Suprapubic skin (tissue), 4 donors: ENCODE results near the gene RAB27A. TPM values are rescaled to one million over a fixed set of nuclear protein-coding genes. Genes with fewer than 3 reads are reported as not detected.
A peak's percentile ranks its signal among the peaks of the same experiment; 100 is the strongest.

Experiments used
- DNase-seq, 2 donors: peaks; one replicate each; pipeline ENCODE4 v3.0.0-alpha.2; 2019; ENCODE audit warnings: low spot score in 2 of 2
- H3K27ac ChIP-seq: fragments of 200-600 bp; sonication (generic); one replicate; pipeline ENCODE4 v1.5.1; 2019
- H3K27me3 ChIP-seq: fragments of 200-600 bp; sonication (generic); one replicate; pipeline ENCODE4 v1.5.1; 2019
- H3K36me3 ChIP-seq: fragments of 200-600 bp; sonication (generic); one replicate; pipeline ENCODE4 v1.5.1; 2019
- H3K4me1 ChIP-seq: fragments of 200-600 bp; sonication (generic); one replicate; pipeline ENCODE4 v1.5.1; 2019
- H3K4me3 ChIP-seq: fragments of 200-600 bp; sonication (generic); one replicate; pipeline ENCODE4 v1.5.1; 2019; ENCODE audit warnings: mild to moderate bottlenecking
- H3K9me3 ChIP-seq: fragments of 200-600 bp; sonication (generic); one replicate; pipeline ENCODE4 v1.5.1; 2019
- EP300 ChIP-seq: sonication (generic); formaldehyde crosslinking; IDR thresholded peaks from one replicate; pipeline ENCODE4 v1.6.1; 2017; ENCODE audit warnings: antibody characterized with exemption
- POLR2A ChIP-seq, 2 donors: fragments of 450-650 bp; IDR thresholded peaks; one replicate each; pipeline ENCODE4 v1.6.1; 2017; ENCODE audit warnings: antibody characterized with exemption in 2 of 2, mild to moderate bottlenecking in 2 of 2, moderate library complexity in 2 of 2
- POLR2AphosphoS5 ChIP-seq, 3 donors: sonication (generic); formaldehyde crosslinking; IDR thresholded peaks; one replicate each; pipeline ENCODE4 v1.6.1; 2017; ENCODE audit warnings: antibody characterized with exemption in 3 of 3
- WGBS: methylation state at CpG from one replicate; pipeline ENCODE4 v1.1.5; 2018; 5-methylcytosine and 5-hydroxymethylcytosine counted together
- total RNA-seq, 4 donors: library from RNA; depleted of rRNA; stranded (reverse); fragments of >200 nt; gene quantifications; one replicate each; pipeline ENCODE4 v1.1.0, GENCODE V29; 2016
- TF ChIP-seq, protein P1 (sequence below), 2 donors: fragments of 200-600 bp in 1 of 2; fragments of 450-650 bp in 1 of 2; sonication (generic) in 1 of 2; IDR thresholded peaks; one replicate each; pipeline ENCODE4 v1.5.1; 2016 to 2019; ENCODE audit warnings: antibody characterized with exemption in 2 of 2, mild to moderate bottlenecking in 1 of 2, moderate library complexity in 1 of 2

RAB27A gene
- total RNA-seq, 4 donors from 2014 or later: 7.8 to 16.1 (median 9.2) TPM

GRCh38 chr15:55204464-55204863 is 85.1 kb downstream of the RAB27A start:
- DNase-seq: no peak
- Histone ChIP-seq H3K36me3 (peaks cover 2% of the 10 kb centered on the region), H3K27ac (no peak overlapping the region), H3K27me3 (no peaks in the 10 kb centered on the region), H3K4me1 (no peaks in the 10 kb centered on the region), H3K4me3 (no peak overlapping the region), H3K9me3 (no peaks in the 10 kb centered on the region)
- TF ChIP-seq POLR2AphosphoS5 (IDR thresholded peaks at IDR 0.05) (no peak), POLR2A (IDR thresholded peaks at IDR 0.05) (no peak), EP300 (no peak)
- TF ChIP-seq, protein P1, sequence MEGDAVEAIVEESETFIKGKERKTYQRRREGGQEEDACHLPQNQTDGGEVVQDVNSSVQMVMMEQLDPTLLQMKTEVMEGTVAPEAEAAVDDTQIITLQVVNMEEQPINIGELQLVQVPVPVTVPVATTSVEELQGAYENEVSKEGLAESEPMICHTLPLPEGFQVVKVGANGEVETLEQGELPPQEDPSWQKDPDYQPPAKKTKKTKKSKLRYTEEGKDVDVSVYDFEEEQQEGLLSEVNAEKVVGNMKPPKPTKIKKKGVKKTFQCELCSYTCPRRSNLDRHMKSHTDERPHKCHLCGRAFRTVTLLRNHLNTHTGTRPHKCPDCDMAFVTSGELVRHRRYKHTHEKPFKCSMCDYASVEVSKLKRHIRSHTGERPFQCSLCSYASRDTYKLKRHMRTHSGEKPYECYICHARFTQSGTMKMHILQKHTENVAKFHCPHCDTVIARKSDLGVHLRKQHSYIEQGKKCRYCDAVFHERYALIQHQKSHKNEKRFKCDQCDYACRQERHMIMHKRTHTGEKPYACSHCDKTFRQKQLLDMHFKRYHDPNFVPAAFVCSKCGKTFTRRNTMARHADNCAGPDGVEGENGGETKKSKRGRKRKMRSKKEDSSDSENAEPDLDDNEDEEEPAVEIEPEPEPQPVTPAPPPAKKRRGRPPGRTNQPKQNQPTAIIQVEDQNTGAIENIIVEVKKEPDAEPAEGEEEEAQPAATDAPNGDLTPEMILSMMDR (IDR thresholded peaks at IDR 0.05): no peak
- 85% methylated on average over 4 of the region's 4 CpGs for WGBS

DNA sequence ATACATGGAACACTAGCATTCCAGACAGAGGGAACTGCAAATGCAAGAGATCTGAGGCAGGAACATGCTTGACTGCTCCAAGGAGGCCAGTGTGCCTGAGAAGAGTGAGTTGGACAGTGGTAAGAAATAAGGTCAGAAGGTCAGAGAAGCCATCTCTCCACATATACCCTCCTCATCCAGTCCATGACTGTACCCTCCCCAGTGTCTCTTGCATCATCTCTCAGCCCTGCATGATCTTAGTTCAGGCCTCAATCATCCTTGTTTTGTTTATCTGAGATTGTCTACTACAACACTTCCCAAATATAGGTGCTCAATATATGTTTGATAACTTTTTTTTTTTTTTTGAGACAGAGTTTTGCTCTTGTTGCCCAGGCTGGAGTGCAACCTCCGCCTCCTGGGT is 87.4 kb downstream of the RAB27A start:
- H3K27me3 ChIP-seq: no peaks in the 10 kb centered on the region
- H3K9me3 ChIP-seq: no peaks in the 10 kb centered on the region
- peaks cover 2% of the 10 kb centered on the region for H3K36me3 ChIP-seq
- H3K4me3 ChIP-seq: no peak overlapping the region
- no peak overlapping the region for H3K27ac ChIP-seq
- TF ChIP-seq POLR2A (IDR thresholded peaks at IDR 0.05) (no peak), EP300 (no peak), POLR2AphosphoS5 (IDR thresholded peaks at IDR 0.05) (no peak)
- TF ChIP-seq, protein P1 (IDR thresholded peaks at IDR 0.05): no peak
- WGBS: 92% methylated on average over 1 of the region's 1 CpG
- no peak for DNase-seq
- H3K4me1 ChIP-seq: peaks cover 6% of the 10 kb centered on the region

DNA sequence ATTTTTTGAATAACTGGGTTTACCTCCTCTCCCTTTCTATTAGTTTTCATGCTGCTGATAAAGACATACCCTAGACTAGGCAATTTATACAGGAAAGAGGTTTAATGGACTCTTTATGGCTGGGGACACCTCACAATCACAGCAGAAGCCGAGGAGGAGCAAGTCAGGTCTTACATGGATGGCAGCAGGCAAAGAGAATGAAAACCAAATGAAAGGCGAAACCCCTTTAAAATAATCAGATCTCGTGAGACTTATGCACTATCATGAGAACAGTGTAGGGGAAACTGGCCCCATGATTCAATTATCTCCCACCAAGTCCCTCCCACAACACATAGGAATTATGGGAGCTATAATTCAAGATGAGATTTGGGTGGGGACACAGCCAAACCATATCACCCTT is 90.9 kb downstream of the RAB27A start:
- Histone ChIP-seq H3K27me3 (no peaks in the 10 kb centered on the region), H3K4me1 (peaks cover 25% of the 10 kb centered on the region), H3K9me3 (no peaks in the 10 kb centered on the region), H3K27ac (no peak overlapping the region), H3K36me3 (no peaks in the 10 kb centered on the region), H3K4me3 (no peak overlapping the region)
- DNase-seq: no peak
- WGBS: 76% methylated on average over 3 of the region's 3 CpGs
- no peak for TF ChIP-seq POLR2AphosphoS5 (IDR thresholded peaks at IDR 0.05)
- no peak for TF ChIP-seq POLR2A (IDR thresholded peaks at IDR 0.05)
- TF ChIP-seq, protein P1 (IDR thresholded peaks at IDR 0.05): no peak
- no peak for TF ChIP-seq EP300

DNA sequence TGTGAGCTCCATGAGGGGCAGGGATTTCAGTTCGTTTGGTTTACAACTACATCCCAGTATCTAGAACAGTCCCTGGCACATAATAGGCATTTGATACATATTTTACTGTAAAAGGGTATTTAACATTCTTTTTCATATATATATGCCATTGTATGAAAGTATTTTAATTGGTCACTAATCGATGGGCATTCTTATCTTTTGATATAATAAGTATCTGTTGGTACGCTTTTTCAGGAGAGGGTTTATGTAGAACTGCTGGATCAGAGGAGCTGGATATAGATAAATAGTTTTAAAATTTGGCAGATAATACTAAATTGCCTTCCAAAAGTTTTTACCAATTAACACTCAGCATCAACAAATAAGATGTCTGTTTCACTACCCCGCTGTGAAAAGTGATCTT is 91.9 kb downstream of the RAB27A start:
- Histone ChIP-seq H3K27ac (no peak overlapping the region), H3K4me3 (peak overlapping the region; percentile 60), H3K4me1 (peaks cover 28% of the 10 kb centered on the region), H3K27me3 (no peaks in the 10 kb centered on the region), H3K9me3 (no peaks in the 10 kb centered on the region), H3K36me3 (no peaks in the 10 kb centered on the region)
- WGBS: 49% methylated on average over 4 of the region's 4 CpGs
- DNase-seq: no peak
- TF ChIP-seq POLR2A (IDR thresholded peaks at IDR 0.05) (no peak), EP300 (no peak), POLR2AphosphoS5 (IDR thresholded peaks at IDR 0.05) (no peak)
- TF ChIP-seq, protein P1 (IDR thresholded peaks at IDR 0.05): no peak

DNA sequence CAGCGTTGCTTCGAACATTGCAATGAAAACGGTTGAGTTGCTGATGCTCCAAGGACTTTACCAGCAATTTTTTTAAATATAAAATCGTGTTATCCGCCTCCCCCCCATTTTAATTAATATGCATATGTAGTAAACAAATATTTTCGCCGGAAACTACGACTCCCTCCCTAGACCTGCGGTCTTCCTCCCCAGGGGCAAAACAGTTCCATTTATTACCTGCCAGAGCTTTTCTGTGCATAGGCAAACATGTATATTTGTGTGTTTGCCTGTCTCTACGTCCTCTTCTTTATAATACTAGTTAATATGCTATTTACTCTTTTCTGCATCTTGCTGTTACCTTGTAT is 92.3 kb downstream of the RAB27A start:
- no peaks in the 10 kb centered on the region for H3K36me3 ChIP-seq
- DNase-seq: no peak
- no peaks in the 10 kb centered on the region for H3K9me3 ChIP-seq
- no peak for TF ChIP-seq EP300
- no peak for TF ChIP-seq POLR2AphosphoS5 (IDR thresholded peaks at IDR 0.05)
- TF ChIP-seq, protein P1 (IDR thresholded peaks at IDR 0.05): no peak
- no peak for TF ChIP-seq POLR2A (IDR thresholded peaks at IDR 0.05)
- H3K4me3 ChIP-seq: peak overlapping the region; percentile 60
- under 1% methylated on average over 10 of the region's 10 CpGs for WGBS
- peaks cover 32% of the 10 kb centered on the region for H3K4me1 ChIP-seq
- no peaks in the 10 kb centered on the region for H3K27me3 ChIP-seq
- peak overlapping the region; percentile 84 for H3K27ac ChIP-seq
